ENCODE results near the gene ETNK2.

The ETNK2 gene

GRCh38 chr1:204128464-204128963, 23.3 kb downstream of the ETNK2 start:
- Histone ChIP-seq H3K9ac (ENCODE audit: insufficient read length, low read depth) (no peak overlapping the region), H3K27me3 (ENCODE audit: insufficient read depth, insufficient read length) (no peaks in the 10 kb centered on the region), H3K36me3 (ENCODE audit: insufficient read depth, insufficient read length, low read length) (peaks cover 51% of the 10 kb centered on the region), H3K9me3 (ENCODE audit: insufficient read depth, low read length) (no peaks in the 10 kb centered on the region), H3K4me1 (ENCODE audit: insufficient read depth, insufficient read length) (peaks cover 37% of the 10 kb centered on the region), H3K4me3 (ENCODE audit: insufficient read length, low read depth) (no peak overlapping the region)
- TF ChIP-seq ZNF274 (IDR thresholded peaks at IDR 0.05; ENCODE audit: low read depth, low read length) (no peak), SUZ12 (IDR thresholded peaks at IDR 0.05; ENCODE audit: extremely low read depth, insufficient read depth, insufficient read length) (no peak), YY1 (IDR thresholded peaks at IDR 0.05; ENCODE audit: insufficient read depth, insufficient read length) (no peak)
- DNase-seq (ENCODE audit: low read depth, low spot score), result no peak

GRCh38 chr1:204127597-204128242, 24.1 kb downstream of the ETNK2 start:
- no peak for TF ChIP-seq SUZ12 (IDR thresholded peaks at IDR 0.05; ENCODE audit: extremely low read depth, insufficient read depth, insufficient read length)
- TF ChIP-seq YY1 (IDR thresholded peaks at IDR 0.05; ENCODE audit: insufficient read depth, insufficient read length), result no peak
- TF ChIP-seq ZNF274 (IDR thresholded peaks at IDR 0.05; ENCODE audit: low read depth, low read length), result no peak
- no peaks in the 10 kb centered on the region for H3K9me3 ChIP-seq (ENCODE audit: insufficient read depth, low read length)
- H3K9ac ChIP-seq (ENCODE audit: insufficient read length, low read depth), result no peak overlapping the region
- DNase-seq (ENCODE audit: low read depth, low spot score), result peak; percentile 70
- H3K27me3 ChIP-seq (ENCODE audit: insufficient read depth, insufficient read length), result no peaks in the 10 kb centered on the region
- no peak overlapping the region for H3K4me3 ChIP-seq (ENCODE audit: insufficient read length, low read depth)
- peaks cover 59% of the 10 kb centered on the region for H3K36me3 ChIP-seq (ENCODE audit: insufficient read depth, insufficient read length, low read length)
- peaks cover 43% of the 10 kb centered on the region for H3K4me1 ChIP-seq (ENCODE audit: insufficient read depth, insufficient read length)

GRCh38 chr1:204126956-204127355, 24.9 kb downstream of the ETNK2 start:
- peaks cover 64% of the 10 kb centered on the region for H3K36me3 ChIP-seq (ENCODE audit: insufficient read depth, insufficient read length, low read length)
- no peak for DNase-seq (ENCODE audit: low read depth, low spot score)
- no peak overlapping the region for H3K9ac ChIP-seq (ENCODE audit: insufficient read length, low read depth)
- TF ChIP-seq YY1 (IDR thresholded peaks at IDR 0.05; ENCODE audit: insufficient read depth, insufficient read length) (no peak), ZNF274 (IDR thresholded peaks at IDR 0.05; ENCODE audit: low read depth, low read length) (no peak), SUZ12 (IDR thresholded peaks at IDR 0.05; ENCODE audit: extremely low read depth, insufficient read depth, insufficient read length) (no peak)
- H3K4me3 ChIP-seq (ENCODE audit: insufficient read length, low read depth), result no peak overlapping the region
- no peaks in the 10 kb centered on the region for H3K27me3 ChIP-seq (ENCODE audit: insufficient read depth, insufficient read length)
- no peaks in the 10 kb centered on the region for H3K9me3 ChIP-seq (ENCODE audit: insufficient read depth, low read length)
- H3K4me1 ChIP-seq (ENCODE audit: insufficient read depth, insufficient read length), result peaks cover 45% of the 10 kb centered on the region

- Histone ChIP-seq H3K9me3 (ENCODE audit: insufficient read depth, low read length) (no peaks in the 10 kb centered on the region), H3K27me3 (ENCODE audit: insufficient read depth, insufficient read length) (no peaks in the 10 kb centered on the region), H3K4me1 (ENCODE audit: insufficient read depth, insufficient read length) (peaks cover 45% of the 10 kb centered on the region), H3K9ac (ENCODE audit: insufficient read length, low read depth) (no peak overlapping the region), H3K4me3 (ENCODE audit: insufficient read length, low read depth) (no peak overlapping the region), H3K36me3 (ENCODE audit: insufficient read depth, insufficient read length, low read length) (peaks cover 64% of the 10 kb centered on the region)
- no peak for DNase-seq (ENCODE audit: low read depth, low spot score)
- TF ChIP-seq ZNF274 (IDR thresholded peaks at IDR 0.05; ENCODE audit: low read depth, low read length), result no peak
- TF ChIP-seq YY1 (IDR thresholded peaks at IDR 0.05; ENCODE audit: insufficient read depth, insufficient read length), result no peak
- TF ChIP-seq SUZ12 (IDR thresholded peaks at IDR 0.05; ENCODE audit: extremely low read depth, insufficient read depth, insufficient read length), result no peak
Measured at GRCh38 chr1:204126386-204126785, 25.5 kb downstream of the ETNK2 start.

GRCh38 chr1:204125759-204126351, 26.0 kb downstream of the ETNK2 start:
- TF ChIP-seq ZNF274 (IDR thresholded peaks at IDR 0.05; ENCODE audit: low read depth, low read length), result no peak
- TF ChIP-seq YY1 (IDR thresholded peaks at IDR 0.05; ENCODE audit: insufficient read depth, insufficient read length), result no peak
- no peak for TF ChIP-seq SUZ12 (IDR thresholded peaks at IDR 0.05; ENCODE audit: extremely low read depth, insufficient read depth, insufficient read length)
- Histone ChIP-seq H3K27me3 (ENCODE audit: insufficient read depth, insufficient read length) (no peaks in the 10 kb centered on the region), H3K9me3 (ENCODE audit: insufficient read depth, low read length) (no peaks in the 10 kb centered on the region)

GRCh38 chr1:204124639-204125038, 27.2 kb downstream of the ETNK2 start:
- Histone ChIP-seq H3K9ac (ENCODE audit: insufficient read length, low read depth) (no peak overlapping the region), H3K4me1 (ENCODE audit: insufficient read depth, insufficient read length) (peaks cover 31% of the 10 kb centered on the region), H3K4me3 (ENCODE audit: insufficient read length, low read depth) (no peak overlapping the region), H3K27me3 (ENCODE audit: insufficient read depth, insufficient read length) (no peaks in the 10 kb centered on the region), H3K9me3 (ENCODE audit: insufficient read depth, low read length) (no peaks in the 10 kb centered on the region), H3K36me3 (ENCODE audit: insufficient read depth, insufficient read length, low read length) (peaks cover 73% of the 10 kb centered on the region)
- TF ChIP-seq ZNF274 (IDR thresholded peaks at IDR 0.05; ENCODE audit: low read depth, low read length) (no peak), YY1 (IDR thresholded peaks at IDR 0.05; ENCODE audit: insufficient read depth, insufficient read length) (no peak), SUZ12 (IDR thresholded peaks at IDR 0.05; ENCODE audit: extremely low read depth, insufficient read depth, insufficient read length) (no peak)
- no peak for DNase-seq (ENCODE audit: low read depth, low spot score)

More at GRCh38 chr1:204125759-204126351, 26.0 kb downstream of the ETNK2 start:
- no peak for DNase-seq (ENCODE audit: low read depth, low spot score)
- Histone ChIP-seq H3K4me1 (ENCODE audit: insufficient read depth, insufficient read length) (peaks cover 41% of the 10 kb centered on the region), H3K36me3 (ENCODE audit: insufficient read depth, insufficient read length, low read length) (peaks cover 67% of the 10 kb centered on the region), H3K9ac (ENCODE audit: insufficient read length, low read depth) (no peak overlapping the region), H3K4me3 (ENCODE audit: insufficient read length, low read depth) (no peak overlapping the region)

- Histone ChIP-seq H3K4me1 (ENCODE audit: insufficient read depth, insufficient read length) (peaks cover 21% of the 10 kb centered on the region), H3K27me3 (ENCODE audit: insufficient read depth, insufficient read length) (no peaks in the 10 kb centered on the region), H3K9me3 (ENCODE audit: insufficient read depth, low read length) (no peaks in the 10 kb centered on the region), H3K4me3 (ENCODE audit: insufficient read length, low read depth) (no peak overlapping the region), H3K9ac (ENCODE audit: insufficient read length, low read depth) (no peak overlapping the region), H3K36me3 (ENCODE audit: insufficient read depth, insufficient read length, low read length) (peaks cover 86% of the 10 kb centered on the region)
- TF ChIP-seq SUZ12 (IDR thresholded peaks at IDR 0.05; ENCODE audit: extremely low read depth, insufficient read depth, insufficient read length) (no peak), YY1 (IDR thresholded peaks at IDR 0.05; ENCODE audit: insufficient read depth, insufficient read length) (no peak), ZNF274 (IDR thresholded peaks at IDR 0.05; ENCODE audit: low read depth, low read length) (no peak)
- DNase-seq (ENCODE audit: low read depth, low spot score), result no peak
Measured at GRCh38 chr1:204123376-204123775, 28.5 kb downstream of the ETNK2 start.

Measured in NT2/D1 (cell line).